IMR-90 (cell line): ENCODE data around the gene GRM8. TPM values are rescaled to one million over a fixed set of nuclear protein-coding genes. Genes with fewer than 3 reads are reported as not detected.

ENCODE experiments used
- ATAC-seq: fragments of 200-7000 bp; cut with Tn5 transposase; 2 replicates; pipeline ENCODE4 v1.9.1; 2020; ENCODE audit warnings: low read depth, mild to moderate bottlenecking, moderate library complexity
- BruUV-seq: library from RNA; stranded (reverse); fragments of 400-500 nt; replicated peaks from 2 replicates; lab custom pipeline; 2021; lab: Mats Ljungman, UMichigan
- CTCF ChIA-PET: fragments of 300-600 bp; formaldehyde crosslinking; extraction: SDS; loops from one replicate; lab custom pipeline; 2021; ENCODE audit warnings: antibody characterized with exemption; lab: Yijun Ruan, JAX
- POLR2A ChIA-PET: fragments of 300-600 bp; sonication (Branson Sonifier 250); formaldehyde crosslinking; loops from one replicate; lab custom pipeline; 2022; ENCODE audit warnings: antibody characterized with exemption; ENCODE audit not compliant: unreplicated experiment; lab: Charles Lee
- DNase-seq: peaks from one replicate; pipeline ENCODE4 v3.0.0; 2013
- H2AFZ ChIP-seq: replicated peaks from 2 replicates; pipeline ENCODE3; 2013; ENCODE audit warnings: low read length, mild to moderate bottlenecking; ENCODE audit not compliant: poor library complexity
- H2AK5ac ChIP-seq: 2 replicates; pipeline ENCODE4 v1.6.1; 2013; ENCODE audit warnings: low read depth, low read length, inconsistent platforms
- H2AK9ac ChIP-seq: replicated peaks from 2 replicates; pipeline ENCODE3; 2013; ENCODE audit warnings: mild to moderate bottlenecking, low read depth, low read length, moderate library complexity; ENCODE audit not compliant: poor library complexity
- H2BK120ac ChIP-seq: 2 replicates; pipeline ENCODE4 v1.6.1; 2013; ENCODE audit warnings: low read depth, low read length, inconsistent platforms
- H2BK15ac ChIP-seq: 3 replicates; pipeline ENCODE4 v1.6.1; 2013; ENCODE audit warnings: low read depth, low read length, inconsistent platforms
- H2BK20ac ChIP-seq: 2 replicates; pipeline ENCODE4 v1.6.1; 2013; ENCODE audit warnings: low read depth, mild to moderate bottlenecking, inconsistent platforms, low read length, moderate library complexity
- H2BK5ac ChIP-seq: 2 replicates; pipeline ENCODE4 v1.6.1; 2013; ENCODE audit warnings: mild to moderate bottlenecking, low read depth, low read length, inconsistent platforms; ENCODE audit not compliant: poor library complexity, severe bottlenecking
- H3K14ac ChIP-seq: replicated peaks from 2 replicates; pipeline ENCODE4 v1.6.1; 2013; ENCODE audit warnings: low read depth, low read length, inconsistent platforms
- H3K18ac ChIP-seq: 2 replicates; pipeline ENCODE4 v1.6.1; 2013; ENCODE audit warnings: low read depth, low read length, control low read depth
- H3K23ac ChIP-seq: 2 replicates; pipeline ENCODE4 v1.6.1; 2013; ENCODE audit warnings: low read depth, low read length, inconsistent platforms
- H3K27ac ChIP-seq: 2 replicates; pipeline ENCODE4 v1.5.1; 2013; ENCODE audit warnings: mild to moderate bottlenecking, control low read depth, low read length; ENCODE audit not compliant: insufficient read depth
- H3K27me3 ChIP-seq: 2 replicates; pipeline ENCODE4 v1.6.1; 2013; ENCODE audit warnings: low read length; ENCODE audit not compliant: control insufficient read depth, insufficient read depth
- H3K36me3 ChIP-seq: 2 replicates; pipeline ENCODE4 v1.6.1; 2013; ENCODE audit warnings: low read length, mixed read lengths; ENCODE audit not compliant: control insufficient read depth, insufficient read depth
- H3K4ac ChIP-seq: 2 replicates; pipeline ENCODE4 v1.6.1; 2013; ENCODE audit warnings: low read depth, low read length, inconsistent platforms
- H3K4me1 ChIP-seq: 2 replicates; pipeline ENCODE4 v1.6.1; 2013; ENCODE audit warnings: low read length, mixed read lengths; ENCODE audit not compliant: control insufficient read depth, insufficient read depth
- H3K4me2 ChIP-seq: 2 replicates; pipeline ENCODE4 v1.6.1; 2013; ENCODE audit warnings: low read depth, mild to moderate bottlenecking, control low read depth, low read length, moderate library complexity
- H3K4me3 ChIP-seq: 2 replicates; pipeline ENCODE4 v1.5.1; 2013; ENCODE audit warnings: low read depth, mild to moderate bottlenecking, control low read depth, low read length, moderate library complexity; ENCODE audit not compliant: insufficient read depth
- H3K56ac ChIP-seq: 2 replicates; pipeline ENCODE4 v1.6.1; 2013; ENCODE audit warnings: low read length, inconsistent platforms; ENCODE audit not compliant: insufficient read depth; ENCODE audit errors: extremely low read depth
- H3K79me1 ChIP-seq, 2 experiments: 2 replicates each; pipeline ENCODE4 v1.6.1; 2013; ENCODE audit warnings: low read length in 2 of 2, inconsistent platforms in 1 of 2, low read depth in 1 of 2
- H3K9ac ChIP-seq: 2 replicates; pipeline ENCODE4 v1.6.1; 2013; ENCODE audit warnings: low read depth, low read length, control low read depth
- H3K9me1 ChIP-seq: 2 replicates; pipeline ENCODE4 v1.6.1; 2013; ENCODE audit warnings: low read length, inconsistent platforms; ENCODE audit not compliant: insufficient read depth
- H3K9me3 ChIP-seq: 2 replicates; pipeline ENCODE4 v1.6.1; 2013; ENCODE audit warnings: low read length; ENCODE audit not compliant: control insufficient read depth, insufficient read depth
- H4K20me1 ChIP-seq: 2 replicates; pipeline ENCODE4 v1.6.1; 2013; ENCODE audit warnings: low read length, inconsistent platforms; ENCODE audit not compliant: insufficient read depth
- H4K5ac ChIP-seq: 2 replicates; pipeline ENCODE4 v1.6.1; 2013; ENCODE audit warnings: mild to moderate bottlenecking, low read depth, low read length, control low read depth
- H4K8ac ChIP-seq, 2 experiments: 2 replicates each; pipeline ENCODE4 v1.6.1; 2013; ENCODE audit warnings: low read depth in 2 of 2, low read length in 2 of 2, control low read depth in 1 of 2, inconsistent platforms in 1 of 2
- H4K91ac ChIP-seq: 2 replicates; pipeline ENCODE4 v1.6.1; 2013; ENCODE audit warnings: low read depth, low read length, inconsistent platforms; ENCODE audit not compliant: insufficient read depth
- BHLHE40 ChIP-seq: fragments of 150-350 bp; IDR thresholded peaks from 2 replicates; pipeline ENCODE4 v1.6.1; 2016; ENCODE audit warnings: mild to moderate bottlenecking, low read depth, low read length
- CHD1 ChIP-seq: IDR thresholded peaks from 2 replicates; pipeline ENCODE4 v1.6.1; 2012; ENCODE audit warnings: low read depth, low read length, improper control_type of control experiment
- CTCF ChIP-seq: conservative IDR thresholded peaks from 2 replicates; pipeline ENCODE4 v1.5.1; 2012; ENCODE audit warnings: mild to moderate bottlenecking, low read depth, low read length, improper control_type of control experiment
- ELK1 ChIP-seq: fragments of 150-350 bp; IDR thresholded peaks from 2 replicates; pipeline ENCODE4 v1.6.1; 2016; ENCODE audit warnings: low read depth, mild to moderate bottlenecking, low read length, moderate library complexity, borderline replicate concordance
- FOS ChIP-seq: fragments of 150-350 bp; IDR thresholded peaks from 2 replicates; pipeline ENCODE4 v1.6.1; 2016; ENCODE audit warnings: low read depth, low read length
- MAFK ChIP-seq: IDR thresholded peaks from 2 replicates; pipeline ENCODE4 v1.6.1; 2012; ENCODE audit warnings: low read depth, low read length, improper control_type of control experiment
- MAZ ChIP-seq: IDR thresholded peaks from 2 replicates; pipeline ENCODE4 v1.6.1; 2012; ENCODE audit warnings: low read depth, mild to moderate bottlenecking, low read length, improper control_type of control experiment, moderate library complexity, borderline replicate concordance
- MXI1 ChIP-seq: IDR thresholded peaks from 2 replicates; pipeline ENCODE4 v1.6.1; 2012; ENCODE audit warnings: low read depth, mild to moderate bottlenecking, low read length, moderate library complexity, borderline replicate concordance
- NFE2L2 ChIP-seq: fragments of 150-350 bp; IDR thresholded peaks from 2 replicates; pipeline ENCODE4 v1.6.1; 2016; ENCODE audit warnings: low read depth, mild to moderate bottlenecking, low read length
- POLR2A ChIP-seq: IDR thresholded peaks from 2 replicates; pipeline ENCODE4 v1.6.1; 2012; ENCODE audit warnings: mild to moderate bottlenecking, low read depth, low read length
- RAD21 ChIP-seq: IDR thresholded peaks from 2 replicates; pipeline ENCODE4 v1.6.1; 2012; ENCODE audit warnings: low read length, improper control_type of control experiment
- RCOR1 ChIP-seq: IDR thresholded peaks from 2 replicates; pipeline ENCODE4 v1.6.1; 2012; ENCODE audit warnings: mild to moderate bottlenecking, low read length, improper control_type of control experiment; ENCODE audit not compliant: insufficient replicate concordance
- WGBS, 2 experiments: methylation state at CpG; one replicate each; pipeline versions ENCODE4 v1.1.5 to v1.1.7; 2013; ENCODE audit warnings: missing lambda C conversion rate in 2 of 2; ENCODE audit not compliant: insufficient read length in 1 of 2; ENCODE audit errors: extremely low coverage in 2 of 2; 5-methylcytosine and 5-hydroxymethylcytosine counted together
- dilution Hi-C: fragments of 300-500 bp; cut with HindIII; formaldehyde crosslinking; loops from one replicate; pipeline ENCODE4 v1.14.3; 2018; ENCODE audit warnings: low sequenced_read_pairs; ENCODE audit not compliant: unreplicated experiment
- in situ Hi-C: fragments of 300-500 bp; cut with MboI; formaldehyde crosslinking; loops from 3 replicates; pipeline ENCODE4 v1.14.3; 2019; ENCODE audit warnings: low sequenced_read_pairs, inconsistent platforms, mixed read lengths
- intact Hi-C: fragments of 100-400 bp; cut with micrococcal nuclease; formaldehyde crosslinking; loops from 2 replicates; pipeline ENCODE4 v1.10.0; 2022
- polyA plus RNA-seq, 3 experiments: library from polyadenylated mRNA; depleted of rRNA; stranded (reverse); fragments of >200 nt; gene quantifications; 2 replicates each; pipeline ENCODE4 v1.2.3, GENCODE V29; 2012; ENCODE audit warnings: low replicate concordance in 1 of 3
- total RNA-seq: library from RNA; depleted of rRNA; stranded (reverse); fragments of >200 nt; gene quantifications from 2 replicates; pipeline ENCODE4 v1.2.3, GENCODE V29; 2012

The GRM8 gene
- total and polyA plus RNA-seq, 2 of the 4 experiments (the other 2 are of a cell fraction): not detected

- TF ChIP-seq RCOR1 (no peak), RAD21 (no peak), MXI1 (no peak), CTCF (no peak), MAZ (no peak), BHLHE40 (no peak), NFE2L2 (no peak), FOS (no peak), MAFK (no peak), CHD1 (no peak), ELK1 (no peak), POLR2A (no peak)
- H2BK120ac ChIP-seq: no peak overlapping the region
- peaks cover 3% of the 10 kb centered on the region; the same call in 1 of the 2 replicates for H3K9me3 ChIP-seq
- H3K14ac ChIP-seq: no peak overlapping the region
- POLR2A ChIA-PET: no interaction called here
- H2BK20ac ChIP-seq: no peak overlapping the region
- no peak overlapping the region for H3K4me2 ChIP-seq
- H3K18ac ChIP-seq: no peak overlapping the region
- CTCF ChIA-PET: no interaction called here
- no peaks in the 10 kb centered on the region for H4K20me1 ChIP-seq
- no peaks in the 10 kb centered on the region for H3K79me1 ChIP-seq
- H2AK9ac ChIP-seq: no peak overlapping the region
- no peak overlapping the region for H3K9ac ChIP-seq
- no peaks in the 10 kb centered on the region for H3K4me1 ChIP-seq
- no peak overlapping the region for H3K27ac ChIP-seq
- H4K91ac ChIP-seq: no peak overlapping the region
- no peak overlapping the region for H2BK5ac ChIP-seq
- H4K5ac ChIP-seq: no peak overlapping the region
- no peak overlapping the region for H3K56ac ChIP-seq
- H3K4ac ChIP-seq: no peak overlapping the region
- H4K8ac ChIP-seq: no peak overlapping the region
- no peak overlapping the region for H3K23ac ChIP-seq
- no peak overlapping the region for H2AFZ ChIP-seq
- dilution Hi-C loops: no loop called here
- DNase-seq: no peak
- no peak overlapping the region for H2AK5ac ChIP-seq
- ATAC-seq: no peak
- no peaks in the 10 kb centered on the region for H3K9me1 ChIP-seq
- no peak overlapping the region for H2BK15ac ChIP-seq
- in situ Hi-C loops: no loop called here
- no peaks in the 10 kb centered on the region for H3K27me3 ChIP-seq
- WGBS, 2 experiments: no CpG with 5 or more reads among the region's 3 CpGs
- BruUV-seq: no TSS peak
- H3K4me3 ChIP-seq: no peak overlapping the region
- intact Hi-C loops: no loop called here
- H3K36me3 ChIP-seq: no peaks in the 10 kb centered on the region
Observed at GRCh38 chr7:126453104-126453503, 799.6 kb downstream of the GRM8 start.
